ENCODE results near the gene SOX18.

GRCh38 chr20:64038224-64038564 lies 11.2 kb downstream of the SOX18 start:
- TF ChIP-seq POLR2A (IDR thresholded peaks at IDR 0.05) = no peak
- no peak for TF ChIP-seq CTCF (IDR thresholded peaks at IDR 0.05)

Measured in uterus (tissue), 2 donors.